HG03095 (cell line): ENCODE measurements around the gene INPP5A.
"Not testable (repeated sequence)": the region's sequence is repeated elsewhere in the genome, so short reads cannot be mapped to it uniquely, and the experiment has no call there.

Source experiments
- ATAC-seq: cut with Tn5 transposase; IDR thresholded peaks from one replicate; pipeline ENCODE4 v1.9.1; 2021; ENCODE audit warnings: moderate library complexity; ENCODE audit not compliant: unreplicated experiment

The INPP5A gene

DNA sequence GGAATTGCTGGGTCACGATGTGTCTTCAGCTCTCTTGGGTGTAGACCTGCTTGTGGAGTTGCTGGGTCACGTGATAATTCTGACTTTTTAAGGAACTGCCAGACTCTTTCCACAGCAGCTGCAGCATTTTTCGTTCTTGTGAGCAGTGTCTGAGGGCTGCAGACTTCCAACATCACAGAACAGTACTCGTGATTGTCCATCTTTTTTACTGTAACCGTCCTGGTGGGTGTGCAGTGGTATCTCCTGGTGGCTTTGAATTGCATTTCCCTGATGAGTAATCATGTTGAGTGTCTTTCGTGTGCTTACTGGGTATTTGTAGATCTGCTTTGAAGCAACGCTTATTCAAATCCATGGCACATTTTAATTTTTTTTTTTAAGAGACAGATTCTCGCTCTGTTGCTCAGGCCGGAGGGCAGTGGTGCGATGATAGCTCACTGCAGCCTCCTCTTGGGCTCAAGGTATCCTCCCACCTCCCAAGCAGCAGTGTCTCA, 22.7 kb downstream of the INPP5A start:
- no peak for ATAC-seq

DNA sequence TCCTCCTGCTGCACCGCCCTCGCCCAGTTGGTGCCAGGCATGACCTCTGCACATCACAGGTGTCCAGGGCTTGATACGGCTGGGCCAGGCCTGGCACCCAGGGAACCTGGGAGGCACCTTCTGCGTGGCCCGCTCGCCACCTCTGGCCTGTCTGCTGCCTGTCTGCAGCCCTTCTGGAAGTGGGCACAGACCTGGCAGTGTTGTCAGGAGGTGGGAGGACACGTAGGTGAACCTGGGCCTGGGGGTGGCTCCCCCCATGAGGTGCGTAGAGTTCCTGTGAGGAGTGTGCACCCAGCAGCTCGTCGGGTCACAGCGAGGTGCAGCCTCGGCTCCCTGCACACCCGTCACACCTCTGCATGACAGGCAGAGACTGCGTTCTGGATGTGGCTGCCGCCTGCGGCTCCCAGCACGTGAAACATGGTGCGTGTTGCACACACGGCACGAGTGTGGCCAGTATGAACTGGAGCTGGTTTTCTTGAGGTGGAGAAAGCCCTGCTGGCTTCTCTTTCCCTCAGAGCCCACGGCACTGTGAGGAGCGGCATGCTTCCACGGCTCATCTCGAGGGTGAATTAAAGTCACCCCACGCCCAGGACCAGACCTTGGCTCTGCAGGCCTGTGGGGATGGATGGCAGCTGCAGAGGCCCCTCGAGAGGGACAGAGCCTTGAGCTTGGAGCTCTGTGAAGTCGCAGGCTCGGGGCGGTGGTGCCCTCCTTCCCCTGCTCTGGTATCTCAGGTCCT, 24.8 kb downstream of the INPP5A start:
- ATAC-seq, result no peak

DNA sequence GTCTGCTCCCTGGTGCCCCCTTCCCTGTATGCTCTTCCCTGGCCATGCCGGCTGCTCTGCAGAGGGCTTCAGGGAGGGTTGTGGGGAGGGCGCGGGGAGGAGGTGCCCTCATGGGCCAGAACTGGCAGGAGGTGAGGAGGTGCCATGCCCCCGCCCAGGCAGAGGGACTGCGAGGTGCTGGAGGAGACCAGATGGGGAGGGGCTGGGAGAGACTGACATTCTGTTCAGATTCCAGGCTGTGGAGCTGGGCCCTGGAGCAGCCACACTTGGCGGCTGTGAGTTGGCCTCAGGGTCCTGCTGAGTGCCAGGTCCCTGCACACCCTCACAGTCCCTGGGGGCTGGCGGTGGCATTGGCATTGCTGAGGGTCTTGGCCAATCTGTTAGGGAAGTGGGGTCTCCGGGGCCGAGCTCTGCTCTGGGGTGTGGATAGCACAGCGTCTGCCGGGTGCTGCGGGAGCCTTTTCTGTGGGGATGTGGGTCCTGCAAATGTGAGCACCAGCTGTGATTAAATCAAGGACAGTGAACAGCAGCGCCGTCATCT, 25.4 kb downstream of the INPP5A start:
- no peak for ATAC-seq

DNA sequence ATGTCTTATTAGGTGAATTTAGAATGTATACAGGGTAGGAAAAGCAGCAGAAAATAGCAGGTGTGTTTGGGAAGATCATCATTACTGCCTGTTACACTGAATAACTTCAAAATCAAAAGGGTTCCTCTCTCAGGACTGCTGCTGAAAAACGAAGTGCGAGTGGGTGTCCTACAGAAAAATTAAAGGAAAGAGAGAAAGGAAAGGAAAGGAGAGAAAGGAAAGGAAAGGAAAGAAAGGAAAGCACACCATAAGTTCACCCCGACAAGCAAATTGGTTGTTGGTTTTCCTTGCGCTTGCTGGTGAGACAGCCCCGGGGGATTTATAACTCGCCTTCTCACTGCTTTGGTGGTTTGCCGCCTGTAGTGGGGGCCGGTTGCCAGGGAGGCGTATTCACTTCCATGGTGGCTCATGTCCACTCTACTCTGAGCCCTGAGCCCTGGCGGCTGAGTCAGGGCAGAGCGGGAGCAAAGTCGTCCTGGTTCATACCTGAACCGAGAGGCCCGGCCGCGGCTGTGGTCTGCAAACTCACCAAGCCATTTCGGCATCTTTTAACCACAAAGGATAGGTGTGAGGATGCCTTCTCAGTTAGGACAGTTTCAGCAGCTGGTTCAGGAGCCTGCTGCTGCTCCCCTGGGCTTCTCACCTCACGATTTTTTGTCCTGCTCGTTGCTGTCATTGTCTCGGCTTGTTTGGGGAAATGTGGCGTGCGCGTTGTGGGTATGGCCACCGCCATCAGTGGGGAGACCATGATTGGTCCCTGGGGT, 26.1 kb downstream of the INPP5A start:
- peak; percentile 83 for ATAC-seq

DNA sequence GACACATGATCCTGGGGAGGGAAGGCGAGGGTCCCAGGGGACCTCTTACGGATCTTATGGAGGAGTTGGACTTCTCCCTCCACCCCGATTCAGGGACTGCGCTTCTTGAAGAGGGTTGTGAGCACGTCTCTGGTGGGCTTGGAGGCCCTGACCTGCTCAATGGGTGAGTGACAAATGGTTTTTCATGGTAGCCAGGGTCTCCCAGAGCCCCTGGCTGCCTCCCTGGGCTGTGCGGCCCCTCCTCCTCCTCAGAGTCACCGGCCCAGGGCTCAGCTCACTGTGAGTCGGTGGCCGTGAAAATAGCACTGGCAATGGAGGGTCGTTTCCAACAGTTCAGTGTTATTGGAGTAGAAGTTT, 26.6 kb downstream of the INPP5A start:
- ATAC-seq, result no peak

DNA sequence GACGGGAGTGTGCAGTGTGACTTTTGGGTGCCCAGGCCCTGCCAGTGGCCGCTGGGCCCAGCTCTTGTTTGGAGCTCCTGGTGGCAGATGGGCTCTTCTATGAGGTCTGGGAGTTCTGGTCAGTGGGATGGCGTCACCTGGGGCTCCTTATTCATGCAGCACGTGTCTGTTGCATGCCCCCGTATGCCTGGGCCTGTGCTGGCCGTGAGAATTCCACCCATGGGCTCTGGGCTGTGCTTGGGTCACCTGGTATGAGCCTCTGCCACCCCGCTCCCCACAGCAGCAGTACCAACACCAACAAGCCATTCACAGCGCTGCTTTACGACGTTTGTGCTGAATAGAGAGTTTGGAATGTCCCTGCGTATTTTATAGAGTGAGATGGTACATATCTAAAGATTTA, 27.1 kb downstream of the INPP5A start:
- no peak for ATAC-seq

DNA sequence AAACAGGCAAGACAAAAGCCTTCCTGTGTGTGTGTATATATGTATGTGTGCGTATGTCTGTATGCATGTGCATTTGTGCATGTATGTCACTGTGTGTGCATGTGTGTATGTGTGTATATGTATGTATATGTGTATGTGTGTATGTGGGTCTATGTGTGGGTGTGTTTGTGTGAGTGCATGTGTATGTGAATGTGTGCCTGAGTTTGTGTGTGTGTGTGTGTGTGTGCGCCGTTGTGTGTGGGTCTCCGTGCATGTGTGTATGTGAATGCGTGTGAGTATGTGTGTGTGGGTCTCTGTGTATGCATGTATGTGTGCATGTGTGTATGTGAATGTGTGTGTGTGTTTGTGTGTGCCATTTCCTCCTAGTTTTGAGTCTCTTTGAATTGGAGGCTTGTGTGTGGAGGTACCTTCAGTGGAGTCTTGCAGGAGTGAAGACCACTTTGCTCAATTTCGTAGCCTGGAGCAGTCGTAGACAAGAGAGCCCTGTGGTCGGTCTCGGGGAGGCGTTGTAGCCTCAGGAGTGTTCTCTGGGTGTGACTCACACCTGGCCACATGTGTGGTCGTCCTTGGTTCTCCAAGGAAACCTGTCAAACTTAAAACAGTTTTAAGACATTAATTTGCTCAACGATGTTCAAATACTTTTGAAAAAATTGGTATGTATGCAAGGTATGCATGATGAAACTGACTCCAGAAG, 28.1 kb downstream of the INPP5A start:
- ATAC-seq, result no peak

DNA sequence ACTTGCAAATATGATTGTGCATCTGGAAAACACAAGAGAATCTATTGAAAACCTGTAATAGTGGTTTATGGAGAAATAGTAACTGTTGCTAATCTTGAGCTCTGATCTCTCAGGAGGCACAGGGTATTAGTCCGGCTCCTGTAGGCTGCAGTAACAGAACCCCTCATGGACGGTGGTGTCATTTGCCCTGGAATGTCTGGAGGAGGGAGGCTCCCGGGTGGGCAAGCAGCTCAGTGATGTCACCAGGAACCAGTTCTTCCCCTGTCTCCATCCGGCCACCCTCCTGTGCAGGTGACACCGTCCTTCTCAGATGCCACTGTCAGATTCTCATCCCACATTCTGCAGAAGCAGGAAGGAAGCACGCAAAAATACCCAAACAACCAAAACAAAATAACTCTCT, 29.3 kb downstream of the INPP5A start:
- ATAC-seq, result no peak

DNA sequence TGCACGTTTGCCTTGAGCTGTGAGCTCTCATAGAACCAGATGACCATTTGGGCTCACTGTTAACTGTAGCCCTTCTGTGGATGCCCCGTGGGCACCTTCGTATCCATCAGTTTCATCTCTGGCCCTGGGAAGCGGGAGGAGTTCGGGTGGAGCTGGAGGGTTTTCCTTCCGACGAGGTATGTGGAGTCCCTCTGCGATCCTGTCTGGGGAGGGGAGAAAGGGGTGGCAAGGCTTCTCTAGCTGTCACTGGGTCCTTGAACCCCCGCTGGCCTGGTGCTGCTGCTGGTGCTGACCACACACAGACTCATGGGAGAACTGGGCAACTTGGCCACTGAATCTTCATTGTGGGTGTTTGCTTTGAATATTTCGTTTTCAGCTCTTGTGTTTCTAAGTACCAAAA, 32.7 kb downstream of the INPP5A start:
- no peak for ATAC-seq

DNA sequence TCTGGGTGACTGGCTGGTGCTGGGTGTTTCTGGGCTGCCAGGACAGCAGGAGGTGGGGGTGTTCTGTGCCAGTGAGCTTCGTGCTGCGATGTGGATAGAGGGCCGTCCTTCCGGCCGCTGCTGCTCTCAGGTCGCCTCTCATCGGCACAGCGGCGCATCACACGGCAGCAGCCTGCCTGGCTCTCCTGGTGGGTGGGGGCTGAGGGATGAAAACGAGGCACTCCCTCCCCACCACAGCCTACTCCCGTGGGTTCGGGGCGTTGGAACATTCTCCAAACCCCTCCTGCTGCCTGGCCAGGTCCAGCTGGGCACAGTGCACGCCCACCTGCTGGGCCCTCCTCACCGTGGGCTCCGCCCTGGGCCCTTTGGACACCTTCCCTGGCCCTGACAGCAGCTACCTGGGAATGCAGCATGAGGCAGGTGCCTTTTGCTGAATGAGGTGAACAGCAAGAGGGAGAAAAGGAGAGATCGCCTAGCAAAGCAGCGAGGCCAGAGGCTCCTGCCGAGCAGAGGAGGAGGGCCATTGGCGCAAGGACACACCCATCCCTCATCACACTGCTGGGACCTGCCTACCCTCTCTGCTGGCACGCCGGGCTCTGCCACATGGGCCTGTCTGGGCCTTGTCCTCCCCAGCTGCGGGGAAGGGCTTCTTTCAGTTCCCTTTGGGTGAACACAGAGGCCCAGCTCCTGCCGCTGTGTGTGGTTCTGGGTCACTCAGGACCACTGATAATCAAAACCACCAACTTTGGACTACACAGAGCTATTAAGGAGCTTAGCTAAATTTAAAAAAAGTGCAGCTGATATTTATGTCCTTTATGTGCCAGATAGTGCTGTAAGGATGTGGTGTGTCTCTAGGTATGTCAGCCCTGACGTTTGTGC, 33.4 kb downstream of the INPP5A start:
- peak; percentile 36 for ATAC-seq

DNA sequence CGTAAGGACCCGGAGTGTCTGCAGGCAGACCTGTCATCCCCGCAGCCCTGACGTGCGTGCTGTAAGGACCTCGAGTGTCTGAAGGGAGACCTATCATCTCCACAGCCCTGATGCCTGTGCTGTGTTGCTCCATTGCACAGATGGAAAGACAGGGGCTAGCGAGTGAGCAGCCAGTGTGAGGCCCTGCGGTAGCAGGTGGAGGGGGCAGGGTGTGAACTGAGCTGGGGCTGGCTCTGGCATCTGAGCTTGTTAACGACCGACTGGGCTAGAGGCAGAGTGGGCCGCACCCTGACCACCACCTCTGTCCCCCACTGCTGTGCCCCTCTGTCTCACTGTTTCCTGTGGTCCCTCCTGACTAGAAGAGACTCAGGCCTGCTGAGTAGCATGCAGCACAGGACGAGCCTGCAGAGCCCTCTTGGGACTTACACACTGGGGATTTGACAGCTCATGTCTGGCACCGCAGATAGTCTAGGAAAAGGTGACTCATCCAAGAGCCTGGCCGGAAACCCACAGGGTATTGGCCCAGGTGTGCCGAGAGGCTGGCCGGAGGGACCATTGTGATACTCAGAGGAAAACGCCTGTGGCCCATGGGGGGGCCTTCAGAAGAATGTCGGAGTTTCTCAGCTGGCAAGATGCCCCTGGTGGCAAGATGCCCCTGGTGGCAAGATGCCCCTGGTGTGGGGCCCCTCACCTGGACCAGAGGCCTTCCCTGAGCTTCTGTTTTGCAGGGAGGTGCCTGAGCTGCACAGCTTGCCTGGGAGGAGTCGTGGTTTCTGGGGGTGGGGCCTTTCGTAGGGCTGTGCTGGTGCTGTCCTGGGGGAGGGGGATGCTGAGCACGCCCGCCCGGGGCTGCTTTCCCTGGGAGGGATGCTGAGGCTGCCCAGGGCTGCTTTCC, 34.3 kb downstream of the INPP5A start:
- peak; percentile 74 for ATAC-seq

DNA sequence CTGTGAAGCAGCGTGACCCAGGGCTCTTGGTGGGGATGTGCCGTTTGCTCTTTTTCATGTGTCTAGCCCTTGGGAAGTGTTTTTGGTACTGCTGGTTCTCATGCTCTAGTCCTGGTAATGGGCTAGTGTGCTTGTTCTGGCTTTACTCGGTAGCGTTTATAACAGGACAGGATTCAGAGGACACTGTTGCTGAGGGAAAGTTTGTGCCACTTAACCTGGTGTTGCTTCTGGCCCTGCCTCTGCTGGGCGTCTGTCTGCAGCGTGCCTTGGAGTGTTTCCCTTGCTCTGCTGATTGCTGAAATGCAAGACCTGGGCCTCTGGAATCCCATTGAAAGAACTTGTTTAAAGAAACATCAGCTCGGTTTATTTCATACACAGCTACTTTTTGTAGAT, 35.0 kb downstream of the INPP5A start:
- ATAC-seq, result no peak

DNA sequence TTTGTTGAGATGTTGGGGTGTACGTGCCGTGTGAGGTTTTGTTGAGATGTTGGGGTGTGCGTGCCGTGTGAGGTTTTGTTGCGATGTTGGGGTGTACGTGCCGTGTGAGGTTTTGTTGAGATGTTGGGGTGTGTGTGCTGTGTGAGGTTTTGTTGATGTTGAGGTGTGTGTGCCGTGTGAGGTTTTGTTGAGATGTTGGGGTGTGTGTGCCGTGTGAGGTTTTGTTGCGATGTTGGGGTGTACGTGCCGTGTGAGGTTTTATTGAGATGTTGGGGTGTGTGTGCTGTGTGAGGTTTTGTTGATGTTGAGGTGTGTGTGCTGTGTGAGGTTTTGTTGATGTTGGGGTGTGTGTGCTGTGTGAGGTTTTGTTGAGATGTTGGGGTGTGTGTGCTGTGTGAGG, 35.4 kb downstream of the INPP5A start:
- ATAC-seq, result not testable (repeated sequence)

DNA sequence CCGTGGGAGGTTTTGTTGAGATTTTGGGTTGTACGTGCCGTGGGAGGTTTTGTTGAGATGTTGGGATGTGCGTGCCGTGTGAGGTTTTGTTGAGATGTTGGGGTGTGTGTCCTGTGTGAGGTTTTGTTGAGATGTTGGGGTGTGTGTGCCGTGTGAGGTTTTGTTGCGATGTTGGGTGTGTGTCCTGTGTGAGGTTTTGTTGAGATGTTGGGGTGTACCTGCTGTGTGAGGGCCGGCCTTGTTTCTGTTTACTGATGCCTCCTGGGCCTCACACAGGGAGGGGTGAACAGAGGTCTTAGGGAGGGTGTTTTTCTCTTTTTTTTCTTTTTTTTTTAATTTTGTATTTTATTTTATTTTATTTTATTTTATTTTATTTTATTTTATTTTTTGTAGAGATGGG, 36.7 kb downstream of the INPP5A start:
- ATAC-seq, result no peak

DNA sequence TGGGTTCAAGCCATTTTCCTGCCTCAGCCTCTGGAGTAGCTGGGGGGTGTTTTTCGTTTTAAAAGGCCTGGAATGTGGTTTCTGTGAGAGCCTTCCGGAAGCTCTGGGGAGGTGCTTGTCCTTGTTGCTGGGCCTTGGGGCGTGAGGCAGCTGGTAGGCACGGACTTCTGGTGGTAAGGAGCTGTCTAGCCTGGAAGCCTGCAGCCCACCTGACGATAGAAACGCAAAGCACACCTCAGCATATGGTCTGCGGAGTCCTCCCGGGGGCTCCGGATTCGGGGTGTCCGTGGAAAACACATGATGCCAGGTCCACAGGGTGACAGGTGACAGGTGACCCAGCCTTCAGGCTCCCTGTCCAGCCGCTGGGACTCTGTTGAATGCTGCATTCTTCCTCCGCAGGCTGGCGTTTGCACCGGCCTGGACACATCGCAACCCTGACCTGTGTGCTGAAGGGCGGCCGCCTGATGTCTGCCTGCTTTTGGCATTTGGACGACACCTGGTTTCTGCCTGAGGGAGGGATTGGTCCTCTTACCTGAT, 37.3 kb downstream of the INPP5A start:
- ATAC-seq, result no peak

DNA sequence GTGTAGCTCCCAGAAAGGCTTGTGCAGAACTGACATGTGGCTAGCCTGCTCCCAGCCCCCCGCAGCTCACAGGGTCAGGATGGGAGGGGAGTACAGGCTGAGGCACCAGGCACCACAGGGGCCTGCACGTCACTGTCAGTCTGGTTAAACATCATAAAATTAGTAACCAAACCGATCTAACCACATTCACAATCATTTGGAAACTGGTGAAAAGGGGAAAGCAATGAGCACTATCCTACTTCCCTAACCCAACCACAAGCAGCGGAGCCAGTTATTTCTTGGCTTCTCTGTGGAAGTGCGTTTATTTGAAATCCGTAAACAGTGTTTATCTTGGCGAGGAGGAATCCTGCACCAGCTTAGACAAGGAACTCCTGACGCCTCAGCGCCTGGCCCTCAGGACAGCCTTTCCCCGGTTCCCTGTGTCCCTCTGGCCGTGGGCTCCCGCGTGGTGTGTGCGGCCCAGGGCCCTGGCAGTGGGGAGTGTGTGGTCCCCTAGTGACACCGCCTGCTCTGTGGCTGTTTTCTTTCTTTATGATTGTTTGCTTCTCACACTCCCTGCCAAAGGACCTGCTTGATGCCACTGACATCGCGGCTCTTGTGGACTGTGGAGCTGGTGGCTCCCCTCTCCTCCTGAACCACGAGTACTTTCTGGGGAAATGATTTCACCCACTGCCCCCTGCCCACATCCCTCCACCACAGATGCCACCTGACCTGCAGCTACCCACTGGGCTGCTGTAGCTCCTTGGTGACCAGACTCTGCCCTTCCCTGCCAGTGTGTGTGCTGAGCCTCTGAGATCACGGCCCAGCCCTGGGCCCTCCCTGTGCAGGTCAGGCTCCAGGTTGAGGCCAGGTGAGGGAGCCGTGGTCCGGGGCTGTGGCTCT, 38.0 kb downstream of the INPP5A start:
- peak; percentile 26 for ATAC-seq

DNA sequence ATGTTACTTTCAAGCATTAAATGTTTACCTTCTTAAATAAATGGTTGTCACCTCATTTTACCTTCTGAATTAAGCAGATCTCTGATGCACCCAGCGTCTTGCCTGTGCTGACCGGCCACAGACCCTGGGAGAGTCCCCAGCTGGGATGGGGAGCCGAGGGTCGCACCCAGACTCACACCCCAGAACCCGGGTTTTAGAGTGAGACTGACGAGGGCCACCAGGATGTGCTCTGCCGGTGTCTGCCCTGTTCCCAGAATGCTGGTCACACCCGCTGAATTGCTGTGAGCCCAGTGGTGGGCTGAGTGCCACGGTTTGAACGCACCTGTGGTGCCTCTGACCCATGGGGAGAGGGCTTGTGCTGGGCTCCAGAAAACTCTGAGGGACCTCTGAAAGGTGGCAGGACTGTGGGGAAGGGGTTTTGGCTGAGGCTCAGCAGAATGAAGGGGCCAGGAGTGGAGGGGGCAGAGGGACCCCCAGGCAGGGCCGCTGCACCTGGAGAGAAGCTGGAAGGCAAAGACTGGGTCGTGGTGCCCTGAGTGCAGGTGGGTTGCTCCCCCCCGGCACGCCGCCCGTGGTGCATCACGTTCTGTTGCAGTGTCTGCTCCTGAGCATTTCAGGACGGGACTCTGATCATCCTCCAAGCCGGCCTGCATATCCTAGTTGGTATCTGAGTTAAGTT, 39.2 kb downstream of the INPP5A start:
- no peak for ATAC-seq
